Activated T-cell treated with anti-CD3 and anti-CD28 coated beads for 24 hours (primary cell): ENCODE measurements around the gene ARL15.

Source experiments
- DNase-seq: peaks from one replicate; pipeline ENCODE4 v3.0.0-alpha.2; 2020; ENCODE audit warnings: low read depth

The ARL15 gene

DNA sequence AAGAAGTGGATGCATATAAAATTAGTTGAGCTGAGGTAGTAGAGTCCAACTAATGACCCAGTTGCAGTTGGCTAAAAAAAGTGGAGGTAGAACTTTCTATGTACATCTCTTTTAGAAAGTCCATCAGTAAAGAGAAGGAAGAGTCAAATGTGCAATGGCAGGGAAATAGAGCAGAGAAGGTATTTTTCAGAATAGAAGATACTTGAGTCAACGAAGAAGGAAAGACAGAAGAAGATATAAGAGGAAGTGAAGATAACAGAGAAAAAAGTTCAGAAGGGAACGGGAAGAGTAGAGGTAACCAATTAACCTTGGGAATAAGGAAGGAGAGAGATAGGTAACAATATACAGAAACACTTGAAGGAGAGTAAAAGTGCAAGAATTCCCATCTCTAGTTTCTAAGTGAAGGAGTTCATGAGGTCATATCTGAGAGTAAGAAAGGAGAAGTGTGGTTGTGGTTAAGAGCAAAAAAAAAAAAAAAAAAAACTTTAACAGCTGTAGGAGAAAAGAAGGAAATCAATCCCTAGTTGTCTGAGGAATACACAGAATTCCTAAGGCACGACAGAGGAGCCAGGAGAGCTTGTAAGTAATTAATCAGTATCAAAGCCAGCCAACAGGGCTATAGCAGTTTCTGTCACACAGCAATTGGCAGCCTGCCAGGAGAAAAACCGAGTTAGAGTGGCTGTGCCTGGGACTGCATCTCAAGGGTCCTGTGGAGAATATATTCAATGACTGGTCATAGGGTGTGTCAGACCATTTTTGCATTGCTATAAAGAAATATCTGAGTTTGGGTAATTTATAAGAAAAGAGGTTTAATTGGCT, 61.0 kb downstream of the ARL15 start:
- DNase-seq = peak; percentile 5

DNA sequence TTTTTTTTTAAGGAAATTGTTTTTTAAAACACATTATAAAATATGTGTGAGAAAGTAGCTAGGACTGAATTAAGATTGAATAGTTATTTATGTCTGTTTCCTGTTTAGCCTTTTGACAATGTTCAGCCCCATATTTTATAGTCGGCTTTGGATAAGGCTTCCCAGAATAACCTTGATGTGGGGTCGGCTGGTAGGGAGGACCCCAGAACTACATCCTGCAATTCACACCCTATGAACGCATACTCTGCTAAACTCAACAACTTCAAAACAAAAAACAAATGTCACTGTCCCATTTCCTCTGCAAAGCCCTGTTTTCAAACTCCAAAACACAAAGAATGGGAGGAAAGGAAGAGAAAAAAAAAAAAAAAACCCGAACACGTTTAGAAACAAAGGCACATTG, 63.1 kb downstream of the ARL15 start:
- no peak for DNase-seq

DNA sequence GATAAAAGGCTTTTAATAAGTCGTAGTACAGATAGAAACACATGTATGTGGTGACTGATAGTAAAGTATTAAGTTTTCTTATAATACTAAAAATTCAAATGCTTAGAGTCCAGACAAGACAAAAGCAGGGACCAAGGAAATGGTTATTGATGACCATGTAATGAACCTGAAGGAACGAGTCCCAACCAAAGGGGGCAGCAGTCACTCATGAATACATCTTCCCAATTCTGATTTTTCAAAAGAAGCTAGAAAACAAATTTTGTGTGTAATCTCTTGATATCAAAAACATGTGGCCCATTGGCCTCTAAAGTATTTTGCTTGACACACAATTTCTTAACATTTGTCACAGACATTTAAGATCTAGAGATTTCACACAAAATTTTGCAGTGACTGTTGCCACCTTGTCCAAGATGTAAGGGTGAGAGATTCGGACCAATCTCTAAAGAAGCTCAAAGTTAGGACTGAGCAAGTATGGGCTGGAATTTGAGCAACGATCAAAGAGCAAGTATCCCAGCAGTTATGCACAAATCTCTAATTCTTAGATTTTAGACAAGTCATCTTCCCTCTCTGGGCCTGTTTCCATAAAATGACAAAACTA, 66.8 kb downstream of the ARL15 start:
- DNase-seq = no peak

DNA sequence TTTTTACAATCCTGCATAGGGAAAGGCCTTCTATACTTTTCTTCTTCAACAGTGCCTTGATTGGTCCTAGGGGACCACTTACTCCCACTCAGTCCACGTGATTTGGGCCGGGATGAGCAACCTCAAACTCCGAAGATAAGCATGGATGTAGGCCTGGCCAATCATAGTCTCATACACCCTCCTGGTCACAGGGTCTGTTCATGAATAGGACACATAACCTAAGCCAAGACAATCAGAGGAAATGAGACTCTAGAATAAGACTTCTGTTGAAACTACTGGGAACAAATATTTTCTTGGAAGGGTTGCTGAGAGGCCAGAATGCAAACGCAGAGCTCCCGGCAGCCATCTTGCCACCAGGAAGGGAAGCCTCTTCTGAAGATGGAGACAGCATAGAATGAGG, 68.1 kb downstream of the ARL15 start:
- DNase-seq = no peak

DNA sequence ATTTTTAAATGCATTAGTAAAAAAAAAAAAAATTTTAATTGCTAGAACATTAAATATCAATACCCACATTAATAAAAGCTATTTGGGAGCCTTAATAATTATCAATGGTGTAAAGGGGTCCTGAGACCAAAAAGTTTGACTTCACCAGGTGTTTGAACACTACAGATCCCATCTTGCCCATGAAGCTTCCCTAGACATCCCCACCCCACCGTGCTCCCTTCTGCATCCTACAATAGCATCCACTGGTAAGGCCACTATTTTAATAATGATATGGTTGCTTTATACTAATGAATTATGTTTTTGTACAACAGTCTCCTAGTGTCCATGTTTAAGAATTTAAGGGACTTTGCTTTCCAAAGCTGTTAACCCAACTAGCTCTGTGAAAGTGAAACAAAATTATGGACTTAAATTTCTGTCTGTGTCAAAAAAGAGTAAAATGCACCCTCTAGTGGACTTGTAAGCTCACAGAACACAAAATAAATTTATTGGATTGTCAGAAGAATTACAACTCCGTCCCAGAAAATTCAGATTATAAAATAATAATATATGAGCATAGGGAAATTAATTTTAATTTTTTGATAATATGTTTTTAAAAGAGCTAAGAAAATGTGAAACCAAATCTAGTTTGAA, 76.0 kb downstream of the ARL15 start:
- no peak for DNase-seq

DNA sequence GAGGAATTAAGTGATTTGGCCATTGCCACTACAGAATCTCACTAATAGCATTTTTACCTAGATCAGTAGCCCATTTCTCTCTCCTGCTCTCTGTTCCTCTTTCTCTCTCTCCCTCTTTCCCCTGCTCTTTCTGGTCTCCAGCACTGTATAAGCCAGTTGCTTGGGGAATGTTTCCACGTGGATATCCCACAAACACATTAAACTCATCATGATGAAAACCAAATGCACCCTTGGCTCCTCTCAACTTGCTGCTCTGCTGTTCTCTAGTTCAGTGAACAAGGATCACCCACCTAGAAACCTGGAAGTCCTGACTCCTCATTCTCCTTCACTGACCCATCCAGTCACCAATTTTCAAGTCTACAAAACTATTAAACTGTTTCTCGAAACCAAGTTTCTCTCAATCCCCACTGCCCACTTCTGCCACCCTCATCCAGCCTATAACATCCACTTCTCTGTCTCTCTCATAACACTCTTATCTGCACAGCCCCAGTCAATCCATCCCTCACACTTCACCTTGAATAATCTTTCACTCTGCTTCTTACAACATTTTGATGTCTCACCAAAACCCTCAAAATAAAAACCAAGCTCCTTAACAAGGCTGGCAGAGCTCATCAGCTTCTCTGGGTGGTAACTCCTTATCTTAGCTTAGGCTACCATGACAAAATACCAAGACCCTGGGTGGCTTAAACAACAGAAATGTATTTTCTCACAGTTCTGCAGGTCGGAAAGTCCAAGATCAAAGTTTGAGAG, 79.3 kb downstream of the ARL15 start:
- no peak for DNase-seq

DNA sequence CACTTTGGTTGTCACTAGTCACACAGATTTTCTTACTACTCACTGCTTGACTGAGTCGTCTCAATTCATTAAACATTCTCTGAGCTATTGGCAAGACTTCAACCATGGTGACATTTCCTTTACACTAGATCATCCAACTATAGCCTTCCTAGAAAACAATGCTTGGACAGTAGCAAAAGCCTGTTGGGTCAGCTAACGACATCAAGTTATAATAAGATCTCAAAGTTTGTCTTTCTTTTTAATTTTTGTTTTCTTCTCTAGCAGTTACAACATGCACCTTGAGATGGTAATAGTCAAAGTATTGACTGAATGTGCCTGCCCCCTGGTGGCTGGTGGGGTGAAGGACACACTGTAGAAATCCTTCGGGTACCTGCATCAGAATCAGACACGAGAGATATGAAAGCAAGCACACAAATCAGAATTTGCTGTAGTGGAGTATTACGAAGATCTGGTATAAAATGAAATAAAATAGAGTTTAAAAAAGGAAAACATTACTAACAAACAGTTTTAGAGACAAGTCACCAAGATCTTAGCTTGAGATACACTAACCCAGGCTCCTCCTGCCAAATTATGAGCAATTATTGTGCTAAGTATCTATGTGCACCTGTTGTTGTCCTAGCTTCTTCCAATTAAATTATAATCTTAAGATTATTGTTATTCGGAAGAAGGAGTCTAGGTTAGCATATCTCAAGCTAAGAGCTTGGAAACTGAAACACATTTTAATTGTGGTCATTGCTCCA, 81.2 kb downstream of the ARL15 start:
- DNase-seq = peak; percentile 51

DNA sequence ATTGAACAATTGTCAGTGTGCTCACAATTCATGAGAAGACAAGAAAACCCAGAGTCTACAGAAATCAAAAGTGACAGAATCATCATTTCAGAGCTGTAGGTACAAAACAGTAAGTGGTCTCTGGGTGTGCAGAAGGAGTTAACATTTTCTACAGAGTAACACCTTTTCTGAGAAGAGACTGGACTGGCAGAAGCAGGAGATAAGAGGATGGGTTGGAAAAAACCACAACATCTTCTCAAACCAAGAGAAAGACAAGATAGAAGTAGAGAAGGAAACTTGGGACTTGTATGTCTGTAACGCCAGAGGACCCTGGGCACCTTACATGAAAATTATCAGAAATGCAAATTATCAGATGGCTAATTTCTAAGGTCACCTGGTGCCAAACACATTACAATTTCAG, 82.6 kb downstream of the ARL15 start:
- no peak for DNase-seq

GRCh38 chr5:54227109-54227508, 83.3 kb downstream of the ARL15 start:
- no peak for DNase-seq

- DNase-seq = no peak
Measured at GRCh38 chr5:54226215-54226614, 84.2 kb downstream of the ARL15 start.

DNA sequence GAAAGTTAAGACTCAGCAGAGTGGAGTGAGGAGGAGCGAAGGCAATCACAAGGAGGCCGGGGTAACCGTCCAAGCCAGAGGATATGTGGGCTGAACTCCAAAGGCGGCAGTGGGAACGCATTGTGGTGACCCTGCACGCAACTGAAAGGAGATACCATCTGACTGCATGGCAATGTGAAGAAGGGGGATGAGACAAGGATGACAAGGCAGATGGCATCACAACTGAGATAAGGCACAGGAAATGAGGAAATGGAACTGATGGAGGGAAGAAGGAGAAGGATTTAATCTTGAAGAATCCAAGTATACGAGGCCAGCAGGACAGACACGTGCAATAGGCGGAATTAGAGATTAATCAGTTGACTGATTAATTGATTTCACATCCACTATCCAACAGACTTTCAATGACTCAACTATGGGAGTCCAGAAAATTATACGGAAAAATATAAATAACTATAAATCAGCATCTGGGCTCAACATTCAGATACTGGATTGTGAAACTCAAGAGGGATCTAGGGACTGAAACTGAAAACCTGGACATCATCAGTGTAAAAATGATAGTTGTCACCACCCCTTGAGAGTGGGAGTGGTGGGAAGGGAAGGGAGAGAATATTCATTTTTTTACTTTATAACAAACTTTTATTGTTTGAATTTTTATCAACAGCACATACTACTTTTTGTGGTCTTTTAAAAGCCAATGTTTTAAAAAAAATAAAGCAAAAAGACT, 86.1 kb downstream of the ARL15 start:
- no peak for DNase-seq

DNA sequence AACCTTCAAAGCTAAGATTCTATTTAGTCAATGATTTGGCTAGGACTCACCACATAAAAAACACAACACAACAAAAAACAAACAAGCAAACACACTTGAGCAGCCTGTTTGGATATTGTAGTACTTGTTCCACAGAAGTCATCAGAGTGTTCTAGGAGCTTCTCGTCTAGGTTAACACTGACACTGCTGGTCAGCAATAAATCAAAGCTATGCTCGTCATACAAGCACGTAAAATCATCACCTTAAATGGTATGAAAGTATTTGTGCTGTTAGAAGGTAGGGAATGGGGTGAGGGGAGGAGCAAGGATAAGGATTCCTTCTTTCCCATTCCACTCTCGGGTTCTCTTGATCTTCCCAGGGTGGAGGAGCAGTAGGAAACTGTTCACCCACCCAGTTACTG, 88.0 kb downstream of the ARL15 start:
- DNase-seq = no peak

- no peak for DNase-seq
Measured at GRCh38 chr5:54221135-54221534, 89.2 kb downstream of the ARL15 start.

DNA sequence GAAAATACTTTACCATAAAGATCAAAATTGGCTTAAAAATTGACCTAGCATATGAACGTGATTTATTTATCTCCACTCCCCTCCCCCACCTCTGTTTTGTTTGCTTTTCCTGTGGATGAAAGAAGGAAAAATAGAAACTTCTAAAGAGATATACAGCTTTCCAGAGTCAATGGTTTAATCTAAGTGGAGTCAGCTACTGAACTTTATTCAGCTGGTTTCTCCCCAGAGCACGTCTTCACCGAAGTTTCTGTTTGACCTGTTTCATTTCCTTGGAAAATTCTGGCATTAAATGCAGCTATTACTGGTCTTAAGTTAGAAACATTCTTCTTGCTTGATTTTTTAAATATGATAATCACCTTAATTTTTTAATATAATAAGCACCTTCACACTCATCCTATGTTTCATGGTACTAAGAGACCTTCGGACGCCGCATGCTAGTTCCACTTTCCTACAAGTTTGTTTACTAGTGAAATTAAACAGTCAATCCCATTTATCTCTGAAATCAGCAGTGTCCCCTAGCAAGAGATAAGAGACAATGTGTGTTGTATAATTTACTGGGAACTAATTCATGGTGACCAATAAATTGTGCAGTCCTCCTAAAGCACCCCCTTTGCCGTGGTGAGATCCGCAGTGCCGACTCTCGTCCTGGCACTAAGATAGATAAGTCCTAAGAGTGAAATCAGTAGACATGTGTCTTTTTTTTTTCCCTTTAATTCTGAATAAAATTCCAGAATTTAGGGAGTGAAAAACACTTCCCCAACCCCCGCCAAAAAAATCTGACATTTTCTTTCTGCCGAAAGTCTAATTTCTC, 89.9 kb downstream of the ARL15 start:
- DNase-seq = no peak

DNA sequence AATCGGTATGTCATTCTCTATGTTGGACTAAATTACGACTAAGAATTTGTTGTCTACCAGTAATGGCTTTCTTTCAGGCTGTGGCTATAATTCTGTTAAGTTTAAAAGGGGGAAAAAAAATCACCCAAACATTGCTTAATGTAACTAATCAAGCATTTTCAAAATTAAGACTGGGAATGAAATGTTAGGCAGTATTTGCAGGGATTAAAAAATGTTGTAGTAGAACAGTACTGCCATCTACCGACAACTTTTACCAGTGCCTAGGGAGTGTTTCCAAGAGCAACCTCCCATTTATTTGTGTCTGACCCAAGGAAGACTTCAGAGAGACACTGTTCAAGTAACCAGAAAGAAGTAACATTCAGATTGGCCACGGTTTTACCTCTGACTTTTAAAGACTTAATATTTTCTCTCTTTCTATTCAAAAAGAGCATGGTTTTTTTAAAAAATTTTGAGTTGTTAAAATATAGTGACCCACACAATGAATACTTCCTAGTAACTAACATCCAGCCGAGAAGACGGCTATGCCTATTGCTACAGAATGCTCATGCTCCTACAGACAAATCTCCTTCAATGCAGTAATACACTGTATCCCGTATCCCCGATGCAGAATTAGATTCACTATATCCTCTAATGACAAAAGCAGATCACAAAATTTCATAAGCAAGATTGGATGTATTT, 92.4 kb downstream of the ARL15 start:
- DNase-seq = no peak

- no peak for DNase-seq
Measured at GRCh38 chr5:54215233-54215736, 95.1 kb downstream of the ARL15 start.

DNA sequence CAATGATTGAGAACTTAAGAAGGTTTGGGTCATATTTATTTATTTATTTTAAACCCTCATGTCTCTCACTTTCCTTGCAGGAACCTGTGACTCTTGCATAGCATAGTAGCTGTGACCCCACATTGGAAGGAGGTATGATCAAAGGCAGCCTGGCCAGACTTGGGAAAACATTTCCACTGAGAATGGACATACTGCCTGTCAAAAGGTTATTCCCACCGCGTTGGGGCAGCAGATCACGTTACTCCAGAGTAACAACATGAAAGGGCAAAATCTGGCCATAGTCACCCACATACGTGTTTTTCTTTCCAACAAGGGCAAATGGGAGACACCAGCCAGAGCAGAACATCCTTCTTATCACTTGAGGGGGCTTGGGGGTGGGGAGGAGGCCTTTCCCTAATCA, 95.7 kb downstream of the ARL15 start:
- DNase-seq = no peak

- no peak for DNase-seq
Measured at GRCh38 chr5:54212331-54212730, 98.0 kb downstream of the ARL15 start.

DNA sequence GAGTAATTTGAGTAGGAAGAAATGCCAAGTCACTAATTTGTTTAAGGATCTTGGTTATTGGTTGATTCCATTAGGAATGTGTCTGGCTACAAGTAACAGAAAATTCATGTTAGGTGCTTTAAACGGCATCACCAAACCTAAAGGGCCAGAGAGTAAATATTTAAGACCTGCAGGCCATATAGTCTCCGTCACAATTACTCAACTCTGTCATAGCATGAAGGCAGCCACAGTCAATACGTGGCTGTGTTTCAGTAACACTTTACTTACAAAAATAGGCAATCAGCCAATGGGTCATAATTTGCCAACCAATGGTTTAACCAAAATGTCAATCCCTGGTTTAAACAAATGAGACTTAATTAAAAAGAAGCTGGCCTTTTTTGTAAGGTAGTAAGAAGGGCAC, 98.5 kb downstream of the ARL15 start:
- DNase-seq = no peak

DNA sequence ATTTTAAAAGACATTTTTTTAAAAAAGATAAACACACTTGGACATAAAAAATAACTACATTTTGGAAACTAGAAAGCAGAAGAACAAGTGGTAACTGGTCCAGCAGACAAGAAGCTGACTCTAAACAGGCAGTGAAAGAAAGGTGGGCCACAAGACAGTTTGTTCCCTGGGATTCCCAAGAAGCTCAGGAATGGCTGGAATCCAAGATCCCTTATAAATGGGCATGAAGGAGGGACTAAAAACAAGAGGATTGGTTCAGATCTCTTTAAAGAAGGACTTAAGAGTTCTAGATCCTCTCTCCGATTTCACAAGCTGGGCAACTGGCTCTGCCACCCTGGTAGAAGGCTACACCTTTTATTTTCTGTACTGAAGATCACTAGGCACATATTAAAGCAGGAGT, 102.8 kb downstream of the ARL15 start:
- DNase-seq = no peak
